Body of pancreas (tissue), 4 donors: ENCODE data around the gene DUSP6.
A peak's percentile ranks its signal among the peaks of the same experiment; 100 is the strongest.

ENCODE experiments used
- POLR2A ChIP-seq, 3 donors: fragments of 450-650 bp; IDR thresholded peaks; one replicate each; pipeline ENCODE4 v1.6.1; 2016; ENCODE audit warnings: antibody characterized with exemption in 3 of 3, mild to moderate bottlenecking in 2 of 3
- TF ChIP-seq, protein P1 (sequence below), 7 experiments: fragments of 450-650 bp in 4 of 7; fragments of 200-600 bp in 3 of 7; sonication (generic) in 3 of 7; IDR thresholded peaks; one replicate each; pipeline ENCODE4 v1.5.1; 2016 to 2019; ENCODE audit warnings: antibody characterized with exemption in 7 of 7

DNA sequence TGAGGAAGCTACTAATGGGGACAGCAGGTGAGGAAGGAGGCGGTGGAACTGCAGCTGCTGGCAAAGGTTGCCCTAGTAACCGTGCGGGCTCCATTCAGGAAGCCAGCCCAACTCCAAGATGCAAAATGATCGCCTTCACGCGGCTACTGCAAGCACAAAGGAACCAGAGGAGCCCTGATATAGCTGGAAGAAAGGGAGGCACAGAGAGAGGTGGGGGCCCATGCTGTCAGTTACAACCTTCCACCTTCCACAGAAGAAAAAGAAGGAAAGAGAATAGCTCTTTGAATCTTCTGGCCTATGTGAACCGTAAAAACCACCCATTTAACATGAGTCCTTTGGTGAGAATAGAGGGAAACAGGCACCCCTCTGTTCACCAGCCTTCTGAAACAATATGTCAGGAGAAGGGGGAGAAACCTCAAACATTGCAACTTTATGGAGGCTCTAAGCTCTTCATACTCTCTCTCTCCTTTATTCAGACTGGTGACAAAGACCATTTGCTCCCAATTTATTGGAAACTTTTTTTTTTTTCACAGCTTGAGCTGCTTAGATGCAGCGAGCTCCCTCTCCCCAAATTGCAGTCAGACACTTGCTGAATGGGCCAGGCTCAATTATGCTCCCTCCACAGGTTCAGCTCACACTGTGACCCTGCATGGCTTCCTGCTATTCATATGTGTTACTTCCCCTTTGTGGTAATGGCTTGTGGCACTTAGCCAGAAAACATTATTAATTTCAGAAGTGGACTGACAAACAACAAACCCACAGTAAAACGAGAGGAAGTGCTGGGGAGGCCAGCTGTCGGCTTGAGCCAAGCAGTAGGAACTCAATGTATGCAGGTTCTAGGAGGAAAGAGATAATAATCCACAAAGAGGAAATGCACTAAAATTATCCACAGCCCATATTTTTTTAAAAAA, 6.2 kb downstream of the DUSP6 start:
- TF ChIP-seq, protein P1, sequence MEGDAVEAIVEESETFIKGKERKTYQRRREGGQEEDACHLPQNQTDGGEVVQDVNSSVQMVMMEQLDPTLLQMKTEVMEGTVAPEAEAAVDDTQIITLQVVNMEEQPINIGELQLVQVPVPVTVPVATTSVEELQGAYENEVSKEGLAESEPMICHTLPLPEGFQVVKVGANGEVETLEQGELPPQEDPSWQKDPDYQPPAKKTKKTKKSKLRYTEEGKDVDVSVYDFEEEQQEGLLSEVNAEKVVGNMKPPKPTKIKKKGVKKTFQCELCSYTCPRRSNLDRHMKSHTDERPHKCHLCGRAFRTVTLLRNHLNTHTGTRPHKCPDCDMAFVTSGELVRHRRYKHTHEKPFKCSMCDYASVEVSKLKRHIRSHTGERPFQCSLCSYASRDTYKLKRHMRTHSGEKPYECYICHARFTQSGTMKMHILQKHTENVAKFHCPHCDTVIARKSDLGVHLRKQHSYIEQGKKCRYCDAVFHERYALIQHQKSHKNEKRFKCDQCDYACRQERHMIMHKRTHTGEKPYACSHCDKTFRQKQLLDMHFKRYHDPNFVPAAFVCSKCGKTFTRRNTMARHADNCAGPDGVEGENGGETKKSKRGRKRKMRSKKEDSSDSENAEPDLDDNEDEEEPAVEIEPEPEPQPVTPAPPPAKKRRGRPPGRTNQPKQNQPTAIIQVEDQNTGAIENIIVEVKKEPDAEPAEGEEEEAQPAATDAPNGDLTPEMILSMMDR (IDR thresholded peaks at IDR 0.05), result no peak
- peak in 1 of 3 donors; percentile 8 for TF ChIP-seq POLR2A (IDR thresholded peaks at IDR 0.05)
